GM12878 (cell line): ENCODE results near the gene SUOX. TPM values are rescaled to one million over a fixed set of nuclear protein-coding genes. Genes with fewer than 3 reads are reported as not detected.

ENCODE experiments used
- BCL11A ChIP-seq: IDR thresholded peaks from 2 replicates; pipeline ENCODE4 v1.6.1; 2011; ENCODE audit warnings: low read depth, low read length
- EGR1 ChIP-seq, 2 experiments: IDR thresholded peaks; 1 replicate in 1 of 2; 2 replicates in 1 of 2; pipeline ENCODE4 v1.6.1; 2011 to 2012; ENCODE audit warnings: low read depth in 2 of 2, low read length in 2 of 2, borderline replicate concordance in 1 of 2, mild to moderate bottlenecking in 1 of 2, moderate library complexity in 1 of 2
- JUND ChIP-seq: IDR thresholded peaks from 2 replicates; pipeline ENCODE4 v1.6.1; 2012; ENCODE audit warnings: low read depth, mild to moderate bottlenecking, low read length, improper control_type of control experiment, moderate library complexity
- MEF2B ChIP-seq: fragments of 450-650 bp; IDR thresholded peaks from 2 replicates; pipeline ENCODE4 v1.6.1; 2018; ENCODE audit warnings: mild to moderate bottlenecking, moderate library complexity; ENCODE audit not compliant: partially characterized antibody, poor library complexity, severe bottlenecking
- NR2F1 ChIP-seq: fragments of 450-650 bp; conservative IDR thresholded peaks from 2 replicates; pipeline ENCODE4 v1.6.1; 2017; ENCODE audit warnings: mild to moderate bottlenecking
- PML ChIP-seq: IDR thresholded peaks from 2 replicates; pipeline ENCODE4 v1.6.1; 2012; ENCODE audit warnings: low read length, inconsistent platforms
- RAD21 ChIP-seq: IDR thresholded peaks from 2 replicates; pipeline ENCODE4 v1.6.1; 2011; ENCODE audit warnings: mild to moderate bottlenecking, low read depth, low read length, moderate library complexity; ENCODE audit not compliant: insufficient read depth
- RELA ChIP-seq: fragments of 450-650 bp; IDR thresholded peaks from 2 replicates; pipeline ENCODE4 v1.8.0; 2014; ENCODE audit warnings: borderline replicate concordance; ENCODE audit not compliant: partially characterized antibody
- SMC3 ChIP-seq: IDR thresholded peaks from 2 replicates; pipeline ENCODE4 v1.6.1; 2011; ENCODE audit warnings: low read length, improper control_type of control experiment, borderline replicate concordance
- SP1 ChIP-seq: IDR thresholded peaks from one replicate; pipeline ENCODE4 v1.6.1; 2011; ENCODE audit warnings: low read depth, low read length
- SRF ChIP-seq, 2 experiments: IDR thresholded peaks; 2 replicates each; pipeline ENCODE4 v1.6.1; 2011; ENCODE audit warnings: low read depth in 2 of 2, low read length in 2 of 2, mild to moderate bottlenecking in 1 of 2, moderate library complexity in 1 of 2
- SUZ12 ChIP-seq: fragments of 200-600 bp; sonication (generic); IDR thresholded peaks from one replicate; pipeline ENCODE4 v1.6.1; 2018; ENCODE audit warnings: antibody characterized with exemption, mild to moderate bottlenecking; ENCODE audit not compliant: unreplicated experiment
- TBL1XR1 ChIP-seq: IDR thresholded peaks from 2 replicates; pipeline ENCODE4 v1.6.1; 2012; ENCODE audit warnings: low read depth, low read length, improper control_type of control experiment
- TCF3 ChIP-seq: IDR thresholded peaks from 2 replicates; pipeline ENCODE4 v1.6.1; 2012; ENCODE audit warnings: low read depth, mild to moderate bottlenecking, low read length, borderline replicate concordance; ENCODE audit not compliant: insufficient read depth
- YY1 ChIP-seq: IDR thresholded peaks from 2 replicates; pipeline ENCODE4 v1.6.1; 2011; ENCODE audit warnings: low read depth, mild to moderate bottlenecking, low read length
- ZNF622 ChIP-seq: fragments of 450-650 bp; IDR thresholded peaks from 2 replicates; pipeline ENCODE4 v1.6.1; 2017; ENCODE audit warnings: mild to moderate bottlenecking, inconsistent platforms
- polyA plus RNA-seq, 11 experiments: library from polyadenylated mRNA; depleted of rRNA in 4 of 11; unstranded in 6 of 11; stranded (reverse) in 5 of 11; fragments of >200 nt; fragmentation: Nextera tagmentation in 4 of 11; fragmentation: Illumina TruSeq in 1 of 11; extraction: Ambion mirVana in 4 of 11; extraction: Trizol in 1 of 11; gene quantifications; 1 replicate in 1 of 11; 2 replicates in 10 of 11; pipeline versions ENCODE4 v1.2.1 to v1.2.3, GENCODE V29; 2011 to 2016; ENCODE audit warnings: inconsistent platforms in 2 of 11, missing spikeins in 2 of 11, low read depth in 1 of 11
- total RNA-seq, 4 experiments: library from RNA; depleted of rRNA in 3 of 4; stranded (reverse); fragments of >200 nt in 3 of 4; fragmentation: Illumina TruSeq in 1 of 4; extraction: Trizol in 1 of 4; gene quantifications; 2 replicates each; pipeline versions ENCODE4 v1.2.1 to v1.2.3, GENCODE V29; 2013 to 2021
- TF ChIP-seq, protein P1 (sequence below): fragments of 450-650 bp; IDR thresholded peaks from 2 replicates; pipeline ENCODE4 v1.6.1; 2017; ENCODE audit warnings: mild to moderate bottlenecking, moderate library complexity
- TF ChIP-seq, protein P2 (sequence below): fragments of 150-350 bp; IDR thresholded peaks from 2 replicates; pipeline ENCODE4 v1.6.1; 2014; ENCODE audit warnings: mild to moderate bottlenecking, low read depth, low read length
- TF ChIP-seq, protein P3 (sequence below): IDR thresholded peaks from 2 replicates; pipeline ENCODE4 v1.6.1; 2012; ENCODE audit warnings: improper control_type of control experiment, low read depth, low read length; ENCODE audit not compliant: insufficient replicate concordance

Gene SUOX
- total and polyA plus RNA-seq, 10 of the 15 experiments (the other 5 are each of a cell fraction or from before 2014, with no cell fraction given): 5.1 to 18.8 (median 13.4) TPM

DNA sequence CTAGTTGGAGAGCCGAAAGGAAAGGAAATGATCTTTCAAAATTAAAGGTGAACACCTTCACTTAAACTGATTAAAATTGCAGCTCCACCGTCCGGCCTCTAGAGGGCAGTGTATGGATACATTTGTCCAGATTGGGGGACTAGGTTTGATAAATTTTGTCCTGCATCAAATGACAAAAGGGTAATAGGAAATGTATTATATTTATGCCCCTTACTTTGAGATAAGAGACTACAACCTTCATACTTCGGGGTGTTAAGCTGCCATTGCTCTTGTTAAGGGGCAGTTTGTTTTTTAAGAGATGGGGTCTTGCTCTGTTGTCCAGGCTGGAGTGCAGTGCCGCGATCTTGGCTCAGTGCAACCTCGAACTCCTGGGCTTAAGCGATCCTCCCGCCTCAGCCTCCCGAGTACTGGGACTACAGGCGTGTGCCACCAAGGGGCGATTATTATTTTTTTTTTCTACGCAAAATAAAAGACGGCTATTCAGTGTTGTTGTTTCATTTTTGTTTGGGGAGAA, 818 bp upstream of the SUOX start (continued):
- TF ChIP-seq, protein P1, sequence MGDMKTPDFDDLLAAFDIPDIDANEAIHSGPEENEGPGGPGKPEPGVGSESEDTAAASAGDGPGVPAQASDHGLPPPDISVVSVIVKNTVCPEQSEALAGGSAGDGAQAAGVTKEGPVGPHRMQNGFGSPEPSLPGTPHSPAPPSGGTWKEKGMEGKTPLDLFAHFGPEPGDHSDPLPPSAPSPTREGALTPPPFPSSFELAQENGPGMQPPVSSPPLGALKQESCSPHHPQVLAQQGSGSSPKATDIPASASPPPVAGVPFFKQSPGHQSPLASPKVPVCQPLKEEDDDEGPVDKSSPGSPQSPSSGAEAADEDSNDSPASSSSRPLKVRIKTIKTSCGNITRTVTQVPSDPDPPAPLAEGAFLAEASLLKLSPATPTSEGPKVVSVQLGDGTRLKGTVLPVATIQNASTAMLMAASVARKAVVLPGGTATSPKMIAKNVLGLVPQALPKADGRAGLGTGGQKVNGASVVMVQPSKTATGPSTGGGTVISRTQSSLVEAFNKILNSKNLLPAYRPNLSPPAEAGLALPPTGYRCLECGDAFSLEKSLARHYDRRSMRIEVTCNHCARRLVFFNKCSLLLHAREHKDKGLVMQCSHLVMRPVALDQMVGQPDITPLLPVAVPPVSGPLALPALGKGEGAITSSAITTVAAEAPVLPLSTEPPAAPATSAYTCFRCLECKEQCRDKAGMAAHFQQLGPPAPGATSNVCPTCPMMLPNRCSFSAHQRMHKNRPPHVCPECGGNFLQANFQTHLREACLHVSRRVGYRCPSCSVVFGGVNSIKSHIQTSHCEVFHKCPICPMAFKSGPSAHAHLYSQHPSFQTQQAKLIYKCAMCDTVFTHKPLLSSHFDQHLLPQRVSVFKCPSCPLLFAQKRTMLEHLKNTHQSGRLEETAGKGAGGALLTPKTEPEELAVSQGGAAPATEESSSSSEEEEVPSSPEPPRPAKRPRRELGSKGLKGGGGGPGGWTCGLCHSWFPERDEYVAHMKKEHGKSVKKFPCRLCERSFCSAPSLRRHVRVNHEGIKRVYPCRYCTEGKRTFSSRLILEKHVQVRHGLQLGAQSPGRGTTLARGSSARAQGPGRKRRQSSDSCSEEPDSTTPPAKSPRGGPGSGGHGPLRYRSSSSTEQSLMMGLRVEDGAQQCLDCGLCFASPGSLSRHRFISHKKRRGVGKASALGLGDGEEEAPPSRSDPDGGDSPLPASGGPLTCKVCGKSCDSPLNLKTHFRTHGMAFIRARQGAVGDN: no peak
- TF ChIP-seq NR2F1 (no peak), EGR1 (IDR thresholded peaks at IDR 0.05; ENCODE audit: borderline replicate concordance in 1 of 2, low read depth in 2 of 2, low read length in 2 of 2) (no peak), SRF (IDR thresholded peaks at IDR 0.05; ENCODE audit: low read depth in 2 of 2, low read length in 2 of 2) (no peak), TBL1XR1 (no peak), PML (peak; percentile 16; the same call in 1 of the 2 replicates), SUZ12 (no peak), RELA (no peak), SMC3 (peak; percentile 64; the same call in 1 of the 2 replicates), YY1 (0 out of 2 replicates have a peak, but pooled peaks have one; percentile 26), TCF3 (no peak), RAD21 (peak; percentile 89), SP1 (no peak), BCL11A (no peak), MEF2B (no peak), ZNF622 (no peak), JUND (no peak)
- TF ChIP-seq, protein P2, sequence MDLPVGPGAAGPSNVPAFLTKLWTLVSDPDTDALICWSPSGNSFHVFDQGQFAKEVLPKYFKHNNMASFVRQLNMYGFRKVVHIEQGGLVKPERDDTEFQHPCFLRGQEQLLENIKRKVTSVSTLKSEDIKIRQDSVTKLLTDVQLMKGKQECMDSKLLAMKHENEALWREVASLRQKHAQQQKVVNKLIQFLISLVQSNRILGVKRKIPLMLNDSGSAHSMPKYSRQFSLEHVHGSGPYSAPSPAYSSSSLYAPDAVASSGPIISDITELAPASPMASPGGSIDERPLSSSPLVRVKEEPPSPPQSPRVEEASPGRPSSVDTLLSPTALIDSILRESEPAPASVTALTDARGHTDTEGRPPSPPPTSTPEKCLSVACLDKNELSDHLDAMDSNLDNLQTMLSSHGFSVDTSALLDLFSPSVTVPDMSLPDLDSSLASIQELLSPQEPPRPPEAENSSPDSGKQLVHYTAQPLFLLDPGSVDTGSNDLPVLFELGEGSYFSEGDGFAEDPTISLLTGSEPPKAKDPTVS: no peak
- TF ChIP-seq, protein P3, sequence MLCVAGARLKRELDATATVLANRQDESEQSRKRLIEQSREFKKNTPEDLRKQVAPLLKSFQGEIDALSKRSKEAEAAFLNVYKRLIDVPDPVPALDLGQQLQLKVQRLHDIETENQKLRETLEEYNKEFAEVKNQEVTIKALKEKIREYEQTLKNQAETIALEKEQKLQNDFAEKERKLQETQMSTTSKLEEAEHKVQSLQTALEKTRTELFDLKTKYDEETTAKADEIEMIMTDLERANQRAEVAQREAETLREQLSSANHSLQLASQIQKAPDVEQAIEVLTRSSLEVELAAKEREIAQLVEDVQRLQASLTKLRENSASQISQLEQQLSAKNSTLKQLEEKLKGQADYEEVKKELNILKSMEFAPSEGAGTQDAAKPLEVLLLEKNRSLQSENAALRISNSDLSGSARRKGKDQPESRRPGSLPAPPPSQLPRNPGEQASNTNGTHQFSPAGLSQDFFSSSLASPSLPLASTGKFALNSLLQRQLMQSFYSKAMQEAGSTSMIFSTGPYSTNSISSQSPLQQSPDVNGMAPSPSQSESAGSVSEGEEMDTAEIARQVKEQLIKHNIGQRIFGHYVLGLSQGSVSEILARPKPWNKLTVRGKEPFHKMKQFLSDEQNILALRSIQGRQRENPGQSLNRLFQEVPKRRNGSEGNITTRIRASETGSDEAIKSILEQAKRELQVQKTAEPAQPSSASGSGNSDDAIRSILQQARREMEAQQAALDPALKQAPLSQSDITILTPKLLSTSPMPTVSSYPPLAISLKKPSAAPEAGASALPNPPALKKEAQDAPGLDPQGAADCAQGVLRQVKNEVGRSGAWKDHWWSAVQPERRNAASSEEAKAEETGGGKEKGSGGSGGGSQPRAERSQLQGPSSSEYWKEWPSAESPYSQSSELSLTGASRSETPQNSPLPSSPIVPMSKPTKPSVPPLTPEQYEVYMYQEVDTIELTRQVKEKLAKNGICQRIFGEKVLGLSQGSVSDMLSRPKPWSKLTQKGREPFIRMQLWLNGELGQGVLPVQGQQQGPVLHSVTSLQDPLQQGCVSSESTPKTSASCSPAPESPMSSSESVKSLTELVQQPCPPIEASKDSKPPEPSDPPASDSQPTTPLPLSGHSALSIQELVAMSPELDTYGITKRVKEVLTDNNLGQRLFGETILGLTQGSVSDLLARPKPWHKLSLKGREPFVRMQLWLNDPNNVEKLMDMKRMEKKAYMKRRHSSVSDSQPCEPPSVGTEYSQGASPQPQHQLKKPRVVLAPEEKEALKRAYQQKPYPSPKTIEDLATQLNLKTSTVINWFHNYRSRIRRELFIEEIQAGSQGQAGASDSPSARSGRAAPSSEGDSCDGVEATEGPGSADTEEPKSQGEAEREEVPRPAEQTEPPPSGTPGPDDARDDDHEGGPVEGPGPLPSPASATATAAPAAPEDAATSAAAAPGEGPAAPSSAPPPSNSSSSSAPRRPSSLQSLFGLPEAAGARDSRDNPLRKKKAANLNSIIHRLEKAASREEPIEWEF: peak; percentile 27
